Colonic mucosa (tissue), 4 donors: Measurements from ENCODE around the gene KRT25. TPM values are rescaled to one million over a fixed set of nuclear protein-coding genes. Genes with fewer than 3 reads are reported as not detected.

Experiments
- DNase-seq: peaks from one replicate; pipeline ENCODE4 v3.0.0-alpha.2; 2020
- H3K27ac ChIP-seq: fragments of 200-600 bp; one replicate; pipeline ENCODE4 v1.8.0; 2021
- H3K27me3 ChIP-seq: fragments of 200-600 bp; one replicate; pipeline ENCODE4 v1.8.0; 2021
- H3K36me3 ChIP-seq: fragments of 200-600 bp; one replicate; pipeline ENCODE4 v1.8.0; 2021
- H3K4me1 ChIP-seq: fragments of 200-600 bp; one replicate; pipeline ENCODE4 v1.8.0; 2021; ENCODE audit warnings: mild to moderate bottlenecking
- H3K4me3 ChIP-seq: fragments of 200-600 bp; one replicate; pipeline ENCODE4 v1.8.0; 2021
- H3K9ac ChIP-seq, 2 donors: one replicate each; pipeline ENCODE4 v1.7.0; 2013; ENCODE audit warnings: control low read depth in 2 of 2, low read depth in 2 of 2, low read length in 2 of 2
- H3K9me3 ChIP-seq: fragments of 200-600 bp; one replicate; pipeline ENCODE4 v1.8.0; 2021
- CTCF ChIP-seq: fragments of 200-600 bp; IDR thresholded peaks from one replicate; pipeline ENCODE4 v1.8.0; 2022; ENCODE audit warnings: antibody characterized with exemption, mild to moderate bottlenecking
- intact Hi-C: fragments of 100-400 bp; cut with DNase I; formaldehyde crosslinking; loops from one replicate; pipeline ENCODE4 v1.14.1; 2022
- total RNA-seq, 2 donors: library from RNA; stranded (reverse); fragmentation: NEBNext Ultra II Directional in 1 of 2; extraction: Animal tissue kit (Norgen Biotek cat#: 25700) in 1 of 2; gene quantifications; one replicate each; pipeline ENCODE4 v1.2.1, GENCODE V29; 2021
- donor health status: healthy.
- donor health status: DM: no; HTN: no; CAD: no.
- donor health status: DM: no; HTN: no; CAD: no.

The KRT25 gene
- total RNA-seq, 2 donors from 2014 or later: not detected

DNA sequence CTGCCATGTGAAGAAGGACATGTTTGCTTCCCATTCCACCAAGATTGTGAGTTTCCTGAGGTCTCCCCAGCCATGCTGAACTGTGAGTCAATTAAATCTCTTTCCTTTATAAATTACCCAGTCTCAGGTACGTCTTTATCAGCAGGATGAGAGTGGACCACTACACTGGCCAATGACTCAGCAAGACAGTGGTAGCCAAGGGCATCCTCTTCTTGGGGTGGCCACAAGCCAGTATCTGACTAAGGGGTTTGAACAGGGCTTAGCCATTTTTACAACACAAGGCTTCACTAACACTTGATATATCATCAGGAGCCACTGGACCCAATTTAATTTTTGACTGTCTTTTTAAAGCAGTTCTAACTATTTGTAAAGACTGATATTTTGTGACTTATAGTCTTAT lies 30.5 kb downstream of the KRT25 start:
- TF ChIP-seq CTCF: no peak
- Histone ChIP-seq H3K9ac (no peak overlapping the region), H3K9me3 (no peaks in the 10 kb centered on the region), H3K36me3 (no peaks in the 10 kb centered on the region), H3K27me3 (no peaks in the 10 kb centered on the region), H3K27ac (no peak overlapping the region), H3K4me1 (no peaks in the 10 kb centered on the region), H3K4me3 (no peak overlapping the region)
- intact Hi-C loops: loop anchor here (10.0 kb wide), 1 partner anchor 100 kb away; no protein-coding TSS in a partner anchor
- no peak for DNase-seq

DNA sequence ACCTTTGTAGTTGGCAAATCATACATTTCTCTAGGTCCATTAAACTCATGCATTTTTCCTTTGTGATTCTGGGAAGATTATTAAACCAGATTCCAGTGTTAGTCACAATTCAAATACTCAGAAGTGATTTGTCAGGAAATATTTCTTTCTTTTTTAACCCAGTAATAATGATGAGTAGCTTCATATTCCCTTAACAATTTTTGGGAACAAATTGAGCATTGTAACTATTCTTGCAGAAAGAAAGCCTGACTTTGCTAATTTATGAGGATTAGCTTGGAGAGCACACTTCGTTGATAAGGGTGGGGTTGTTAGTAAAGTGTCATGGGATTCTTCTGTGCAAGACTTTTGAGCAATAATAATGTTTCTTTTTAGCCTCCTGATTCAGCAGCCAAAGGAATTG lies 32.9 kb downstream of the KRT25 start:
- intact Hi-C loops: loop anchor here (10.0 kb wide), 1 partner anchor 97 kb away; no protein-coding TSS in a partner anchor
- no peaks in the 10 kb centered on the region for H3K36me3 ChIP-seq
- no peak overlapping the region for H3K27ac ChIP-seq
- H3K9ac ChIP-seq: no peak overlapping the region
- no peak for TF ChIP-seq CTCF
- H3K9me3 ChIP-seq: no peaks in the 10 kb centered on the region
- H3K27me3 ChIP-seq: no peaks in the 10 kb centered on the region
- H3K4me1 ChIP-seq: no peaks in the 10 kb centered on the region
- no peak for DNase-seq
- H3K4me3 ChIP-seq: no peak overlapping the region

DNA sequence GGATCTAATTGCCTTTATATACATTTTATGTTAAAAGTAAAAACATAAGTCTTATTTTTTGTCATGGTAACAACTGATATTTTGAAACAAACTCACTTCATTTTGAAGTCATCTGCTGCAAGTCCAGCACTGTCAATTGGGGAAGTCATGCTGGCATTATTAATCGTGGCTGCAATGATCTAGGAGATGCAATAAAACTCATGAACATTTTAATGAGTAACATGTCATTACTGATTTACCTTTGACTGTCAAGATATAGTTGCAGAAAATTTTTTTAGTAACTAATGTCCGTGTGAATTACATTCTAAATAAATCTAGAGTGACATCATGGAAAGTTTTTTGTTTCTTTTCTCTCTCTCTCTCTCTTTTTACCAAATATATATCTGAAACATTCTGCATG lies 34.2 kb downstream of the KRT25 start:
- Histone ChIP-seq H3K27me3 (no peaks in the 10 kb centered on the region), H3K36me3 (no peaks in the 10 kb centered on the region), H3K9ac (no peak overlapping the region), H3K9me3 (no peaks in the 10 kb centered on the region), H3K27ac (no peak overlapping the region), H3K4me3 (no peak overlapping the region), H3K4me1 (no peaks in the 10 kb centered on the region)
- no peak for TF ChIP-seq CTCF
- no peak for DNase-seq
- intact Hi-C loops: loop anchor here (10.0 kb wide), 1 partner anchor 96 kb away; no protein-coding TSS in a partner anchor

- H3K9ac ChIP-seq: no peak overlapping the region
- intact Hi-C loops: no loop called here
- H3K4me1 ChIP-seq: no peaks in the 10 kb centered on the region
- no peak for TF ChIP-seq CTCF
- H3K4me3 ChIP-seq: no peak overlapping the region
- DNase-seq: no peak
- no peaks in the 10 kb centered on the region for H3K36me3 ChIP-seq
- H3K9me3 ChIP-seq: no peaks in the 10 kb centered on the region
- no peak overlapping the region for H3K27ac ChIP-seq
- H3K27me3 ChIP-seq: no peaks in the 10 kb centered on the region
These were observed 36.2 kb downstream of the KRT25 start for GRCh38 chr17:40718930-40719329.

DNA sequence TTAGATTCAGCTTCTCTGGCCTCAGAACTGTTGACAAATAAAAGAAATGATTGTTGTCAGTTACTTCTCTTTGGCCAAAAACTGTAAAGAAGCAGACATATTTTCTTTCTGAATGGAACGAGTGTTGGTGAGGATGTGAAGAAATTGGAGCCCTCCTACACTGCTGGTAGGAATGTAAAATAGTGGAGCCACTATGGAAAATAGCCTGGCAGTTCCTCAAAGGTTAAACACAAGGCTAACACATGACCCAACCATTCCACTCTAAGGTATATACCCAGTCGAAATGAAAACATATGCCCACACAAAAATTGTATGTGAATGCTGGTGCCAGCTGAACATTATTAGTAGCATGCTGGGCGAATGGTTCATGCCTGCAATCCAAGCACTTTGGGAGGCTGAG lies 37.4 kb downstream of the KRT25 start:
- H3K9me3 ChIP-seq: no peaks in the 10 kb centered on the region
- no peak overlapping the region for H3K4me3 ChIP-seq
- H3K4me1 ChIP-seq: no peaks in the 10 kb centered on the region
- DNase-seq: no peak
- TF ChIP-seq CTCF: no peak
- no peak overlapping the region for H3K27ac ChIP-seq
- intact Hi-C loops: no loop called here
- H3K36me3 ChIP-seq: no peaks in the 10 kb centered on the region
- no peaks in the 10 kb centered on the region for H3K27me3 ChIP-seq
- H3K9ac ChIP-seq: no peak overlapping the region

DNA sequence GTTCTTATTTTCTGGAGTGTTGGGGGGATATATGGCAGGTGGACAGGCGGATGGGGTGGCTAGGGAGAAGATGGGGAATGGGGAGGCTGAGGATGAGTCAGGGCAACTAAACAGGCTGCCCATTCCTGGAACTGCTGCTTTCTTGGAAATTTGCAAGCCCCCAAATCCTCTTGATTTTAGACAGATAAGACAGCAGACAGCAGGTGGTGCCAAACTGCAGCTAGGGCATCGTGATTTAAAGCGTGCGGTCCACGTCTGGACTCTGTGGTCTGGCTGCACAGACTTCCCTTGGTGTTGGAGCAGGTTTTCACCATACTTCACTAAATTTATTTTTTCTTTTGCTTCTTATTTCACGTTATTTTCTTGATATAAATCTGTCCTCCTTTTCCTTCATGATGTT lies 40.7 kb downstream of the KRT25 start:
- no peak for TF ChIP-seq CTCF
- no peaks in the 10 kb centered on the region for H3K4me1 ChIP-seq
- no peak overlapping the region for H3K27ac ChIP-seq
- intact Hi-C loops: no loop called here
- no peak for DNase-seq
- no peak overlapping the region for H3K4me3 ChIP-seq
- no peak overlapping the region for H3K9ac ChIP-seq
- no peaks in the 10 kb centered on the region for H3K9me3 ChIP-seq
- no peaks in the 10 kb centered on the region for H3K27me3 ChIP-seq
- H3K36me3 ChIP-seq: no peaks in the 10 kb centered on the region
